ENCODE data around the gene C1orf116.

C1orf116 gene

GRCh38 chr1:207034998-207035397, 2.4 kb upstream of the C1orf116 start:
- no peak for DNase-seq (ENCODE audit: low read depth)

DNA sequence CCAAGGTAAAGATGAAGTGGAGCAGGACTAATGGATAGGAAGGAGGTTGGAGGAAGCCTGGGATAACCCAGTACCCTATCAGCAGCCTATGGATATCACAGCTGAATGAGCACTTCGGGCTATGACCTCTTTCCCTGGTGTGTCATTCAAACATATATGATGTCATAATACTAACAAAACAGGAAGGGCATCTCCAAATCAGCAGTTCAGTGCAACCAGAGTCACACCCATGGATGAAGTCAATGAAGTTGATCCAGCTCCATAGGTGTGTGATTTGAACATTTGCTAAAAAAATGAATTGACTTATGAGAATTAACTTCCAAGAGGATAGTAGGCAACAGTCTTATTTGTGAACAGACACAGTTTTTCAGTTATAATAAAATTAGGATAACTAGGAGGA, 1.7 kb upstream of the C1orf116 start:
- DNase-seq (ENCODE audit: low read depth), result no peak

- no peak for DNase-seq (ENCODE audit: low read depth)
These were observed 746 bp upstream of the C1orf116 start for GRCh38 chr1:207033302-207033701.

DNA sequence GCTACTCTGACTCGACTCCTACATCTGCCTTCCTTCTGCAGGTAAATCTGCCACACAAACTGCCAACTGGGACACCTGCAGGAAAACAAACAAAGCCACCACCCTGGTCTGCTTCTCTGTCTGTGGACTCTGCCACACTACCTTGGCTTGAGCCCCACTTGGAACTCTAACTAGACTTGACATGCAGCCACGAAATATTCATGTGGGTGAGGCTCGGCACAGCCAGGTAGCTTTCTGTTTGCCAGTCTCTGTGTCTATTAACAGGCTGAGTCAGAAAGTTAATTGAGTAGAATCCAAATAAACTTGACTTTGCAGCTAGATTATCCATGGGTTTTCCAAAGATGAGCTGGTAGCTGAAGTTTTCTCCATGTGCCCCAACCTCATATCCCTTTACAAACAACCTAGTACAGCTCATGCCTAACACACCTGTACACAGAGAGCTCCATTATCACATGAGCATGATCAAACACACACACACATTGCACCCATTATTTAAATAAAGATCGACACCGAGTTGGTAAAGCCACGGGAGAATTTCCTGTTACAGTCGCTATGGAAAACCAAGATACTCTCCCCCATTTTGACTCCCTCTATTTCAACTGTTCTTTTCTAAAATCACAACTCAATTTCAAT, 808 bp downstream of the C1orf116 start:
- no peak for DNase-seq (ENCODE audit: low read depth)

- DNase-seq (ENCODE audit: low read depth), result no peak
These were observed 1.5 kb downstream of the C1orf116 start for GRCh38 chr1:207031016-207031415.

GRCh38 chr1:207030522-207031009, 2.0 kb downstream of the C1orf116 start:
- DNase-seq (ENCODE audit: low read depth), result no peak

GRCh38 chr1:207029701-207030521, 2.6 kb downstream of the C1orf116 start:
- DNase-seq (ENCODE audit: low read depth), result no peak

DNA sequence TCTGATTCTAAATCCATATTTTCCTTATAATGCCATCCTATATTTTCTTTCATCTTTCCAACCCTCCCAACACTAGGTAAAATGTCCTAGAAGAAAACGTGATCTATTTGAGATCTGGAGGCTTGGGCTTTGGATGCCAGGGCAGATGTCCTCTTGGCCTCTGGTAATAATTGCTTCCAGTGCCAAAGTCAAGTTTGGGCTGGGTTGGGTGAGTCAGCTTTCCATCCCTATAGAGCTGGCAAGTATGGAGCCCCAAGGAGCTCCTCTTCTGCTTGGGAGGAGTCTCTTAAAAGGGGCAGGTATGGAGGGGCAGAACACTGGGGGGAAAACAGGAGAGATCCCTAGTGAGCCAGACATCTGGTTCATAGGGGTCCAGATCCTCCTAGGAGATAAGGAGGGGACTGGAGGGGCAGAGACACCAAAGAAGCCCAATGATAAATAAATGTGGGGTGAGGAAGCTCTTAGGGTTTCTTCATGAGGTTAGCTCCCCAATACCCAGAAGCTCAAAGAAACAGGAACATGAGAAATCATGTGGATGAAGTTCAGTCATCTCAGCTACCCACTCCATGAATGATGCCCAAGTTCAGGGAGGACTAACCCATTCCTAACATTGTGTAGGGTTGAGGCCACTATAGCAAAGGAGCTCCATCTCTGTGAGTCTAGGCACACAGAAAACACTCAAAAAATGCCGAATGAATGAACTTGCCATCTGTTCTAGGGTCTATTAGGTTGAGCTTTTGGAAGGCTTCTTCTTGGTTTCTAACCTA, 3.5 kb downstream of the C1orf116 start:
- no peak for DNase-seq (ENCODE audit: low read depth)

DNA sequence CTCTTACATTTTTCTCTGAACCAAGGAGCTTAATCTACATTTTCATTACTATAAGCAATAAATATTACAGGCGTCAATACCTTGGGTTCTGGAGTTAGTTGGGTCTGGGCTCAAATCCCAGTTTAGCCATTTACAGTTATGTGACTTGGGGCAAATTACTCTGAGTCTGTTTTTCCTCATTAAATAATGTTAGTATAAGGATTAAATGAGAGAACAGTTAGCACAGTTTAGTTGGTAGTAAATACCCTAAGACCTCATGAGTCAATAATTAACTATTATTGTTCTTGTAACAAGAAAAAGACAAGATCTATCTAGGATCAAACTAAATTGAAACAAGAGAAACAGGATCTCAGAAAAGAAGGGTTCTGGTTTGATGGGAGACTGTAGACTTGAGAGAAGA, 4.6 kb downstream of the C1orf116 start:
- no peak for DNase-seq (ENCODE audit: low read depth)

DNA sequence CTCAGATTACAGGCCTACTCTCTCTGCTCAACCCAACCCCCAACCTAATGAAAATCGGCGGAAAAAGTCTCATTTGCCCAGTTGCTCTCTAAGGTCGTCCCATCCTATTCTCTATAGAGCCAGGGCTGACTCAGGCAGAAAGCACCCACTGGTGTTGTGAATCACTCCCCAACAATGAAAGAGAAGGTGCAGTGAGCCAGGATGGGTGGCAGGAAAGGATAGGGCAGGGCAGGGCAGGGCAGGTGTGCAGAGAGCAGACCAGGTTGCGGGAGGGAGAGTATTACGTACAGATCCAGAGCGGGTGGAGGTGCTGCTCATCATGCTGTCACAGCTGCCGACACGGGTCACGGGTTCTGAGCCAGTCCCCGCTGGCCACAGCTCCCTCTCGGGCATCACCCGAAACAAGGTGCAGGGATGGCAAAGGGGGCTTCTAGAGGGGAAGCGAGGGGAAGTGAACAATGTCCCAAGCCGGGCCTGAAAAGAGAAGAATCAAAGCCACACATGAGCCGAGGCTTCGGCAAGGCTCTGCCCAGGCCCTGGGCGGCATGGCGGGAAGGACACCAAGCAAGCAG, 5.3 kb downstream of the C1orf116 start:
- DNase-seq (ENCODE audit: low read depth), result no peak

GRCh38 chr1:207026104-207026534, 6.4 kb downstream of the C1orf116 start:
- DNase-seq (ENCODE audit: low read depth), result no peak

DNA sequence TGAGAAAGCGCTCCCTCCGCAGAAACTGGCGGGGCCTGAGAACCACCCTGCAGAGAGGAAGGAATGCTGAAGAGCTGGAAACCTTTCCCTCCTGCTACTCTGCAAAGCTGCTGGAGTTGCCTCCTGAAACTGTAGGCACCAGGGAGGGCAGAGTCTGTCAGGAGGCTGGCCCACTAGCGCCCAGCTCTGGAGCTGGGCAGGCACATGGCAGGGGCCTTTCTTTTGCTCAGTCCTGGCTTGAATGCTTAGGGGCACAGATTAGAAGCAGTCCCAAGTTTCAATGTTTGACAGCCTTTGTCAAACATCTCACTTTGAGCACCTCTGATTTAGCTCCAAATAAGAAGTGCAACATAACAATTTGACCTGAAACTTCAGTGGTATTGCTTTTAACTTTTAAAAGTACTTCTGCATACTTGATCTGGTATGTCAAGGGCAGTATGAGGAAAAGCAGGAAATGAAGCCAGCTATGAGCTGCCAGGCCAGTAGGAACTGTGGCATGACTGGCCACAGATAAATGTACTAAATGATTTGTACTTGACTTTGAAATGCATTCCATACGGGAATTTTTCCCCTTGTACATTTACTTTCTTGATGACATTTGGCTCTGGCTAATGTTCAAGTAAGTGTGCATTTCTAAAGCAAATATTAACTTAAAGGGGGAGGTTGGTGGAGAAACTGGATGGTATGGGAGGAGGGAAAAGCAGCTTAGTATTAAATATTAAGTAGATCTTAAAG, 7.2 kb downstream of the C1orf116 start:
- no peak for DNase-seq (ENCODE audit: low read depth)

- DNase-seq (ENCODE audit: low read depth), result no peak
These were observed 8.1 kb downstream of the C1orf116 start for GRCh38 chr1:207024202-207025145.

DNA sequence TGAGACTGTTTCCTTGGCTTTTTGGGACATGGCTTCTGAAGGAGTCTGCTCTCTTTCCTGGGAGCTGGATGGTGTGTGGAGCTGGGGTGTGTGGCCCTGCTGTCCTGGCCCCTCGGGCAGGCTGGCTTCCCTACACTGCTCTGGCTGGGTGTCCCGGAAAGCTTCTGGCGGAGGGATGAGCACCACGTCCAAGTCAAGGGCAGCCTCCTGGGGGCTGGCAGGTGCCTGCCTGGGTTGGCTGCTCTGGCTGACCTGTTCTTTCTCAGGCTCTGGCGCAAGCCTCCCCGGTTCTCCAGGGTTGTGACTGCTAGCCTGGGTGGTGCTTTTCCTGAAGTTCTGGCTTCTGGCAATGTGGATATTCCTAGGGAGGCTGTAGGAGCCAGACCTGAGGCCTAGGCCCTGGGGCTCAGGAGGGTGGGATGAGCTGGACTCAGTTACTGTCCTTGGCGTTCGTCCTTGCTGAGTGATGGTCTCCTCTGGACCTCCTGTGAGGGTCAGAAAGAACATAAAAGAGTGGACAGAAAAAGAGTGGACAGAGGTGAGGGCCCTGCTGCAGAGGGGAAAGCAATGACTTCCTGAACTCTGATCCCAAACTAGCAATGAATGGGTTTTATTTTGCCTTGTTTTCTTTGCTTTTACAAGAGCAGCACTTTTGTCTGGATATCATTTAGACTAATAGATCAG, 9.4 kb downstream of the C1orf116 start:
- no peak for DNase-seq (ENCODE audit: low read depth)

GRCh38 chr1:207021876-207022596, 10.5 kb downstream of the C1orf116 start:
- no peak for DNase-seq (ENCODE audit: low read depth)

GRCh38 chr1:207021139-207021861, 11.3 kb downstream of the C1orf116 start:
- DNase-seq (ENCODE audit: low read depth), result no peak

DNA sequence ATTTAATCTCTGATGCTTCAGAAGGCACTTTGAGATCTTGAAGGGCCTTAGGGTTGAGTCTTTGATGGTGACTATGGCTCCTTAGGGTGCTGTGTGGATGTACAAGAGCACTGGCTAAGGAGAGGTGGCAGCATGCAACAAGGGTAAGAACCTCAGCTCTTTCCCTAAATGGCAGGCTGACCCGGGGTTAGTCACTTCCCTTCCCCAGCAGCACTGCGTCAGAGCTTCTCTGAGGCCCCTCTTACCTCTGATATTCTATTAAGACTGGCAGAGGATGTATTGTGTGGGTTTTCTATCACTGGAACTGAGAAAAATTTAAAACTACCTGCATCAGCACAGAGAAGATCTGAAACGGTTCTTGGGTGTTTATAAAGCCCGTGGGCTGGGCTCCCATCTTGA, 11.8 kb downstream of the C1orf116 start:
- DNase-seq (ENCODE audit: low read depth), result no peak

DNA sequence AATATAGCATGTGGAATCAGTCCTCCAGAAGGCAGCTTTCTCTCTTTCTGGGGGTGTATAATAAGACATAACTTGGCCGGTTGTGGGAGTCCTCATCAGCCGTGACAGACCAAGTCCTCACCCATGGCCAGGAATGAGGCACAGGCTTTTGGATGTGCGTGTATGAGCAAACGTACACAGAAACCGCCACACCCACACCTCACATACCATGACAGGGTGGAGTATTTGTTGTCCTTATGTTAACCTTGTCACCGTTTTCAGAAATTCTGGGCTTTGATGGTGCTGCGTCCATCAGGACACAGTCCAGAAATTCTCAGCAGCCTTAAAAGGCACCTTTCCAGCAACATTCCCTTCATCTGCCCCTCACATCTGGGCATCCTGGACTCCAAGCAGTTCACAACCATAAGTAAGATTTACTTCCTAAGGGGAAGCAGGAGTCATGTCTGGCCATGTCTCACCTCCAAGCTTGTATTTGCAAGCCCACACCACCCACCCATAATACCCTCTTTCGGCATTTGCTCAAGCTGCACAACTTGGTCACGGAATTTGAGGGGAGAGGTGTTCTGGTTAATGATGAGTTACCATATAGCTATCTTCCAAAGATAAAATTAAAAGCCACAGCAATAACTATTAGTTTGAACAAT, 12.4 kb downstream of the C1orf116 start:
- no peak for DNase-seq (ENCODE audit: low read depth)
